Mucosa of descending colon (tissue), 3 donors: ENCODE data around the gene CDC6. TPM values are rescaled to one million over a fixed set of nuclear protein-coding genes. Genes with fewer than 3 reads are reported as not detected.

ENCODE experiments used
- ATAC-seq: fragments of 200-7000 bp; cut with Tn5 transposase; one replicate; pipeline ENCODE4 v1.9.1; 2020; ENCODE audit warnings: mild to moderate bottlenecking, moderate library complexity
- DNase-seq, 3 donors: peaks; one replicate each; pipeline ENCODE4 v3.0.0-alpha.2; 2020
- H3K36me3 ChIP-seq: fragments of 200-600 bp; one replicate; pipeline ENCODE4 v1.8.0; 2021; ENCODE audit warnings: low read depth, mild to moderate bottlenecking
- H3K4me1 ChIP-seq: fragments of 200-600 bp; one replicate; pipeline ENCODE4 v1.8.0; 2021; ENCODE audit warnings: low read depth, mild to moderate bottlenecking
- H3K4me3 ChIP-seq: fragments of 200-600 bp; one replicate; pipeline ENCODE4 v1.8.0; 2021; ENCODE audit warnings: mild to moderate bottlenecking
- H3K9me3 ChIP-seq: fragments of 200-600 bp; one replicate; pipeline ENCODE4 v1.8.0; 2021; ENCODE audit warnings: mild to moderate bottlenecking
- intact Hi-C, 2 donors: fragments of 100-400 bp; cut with DNase I in 1 of 2; cut with micrococcal nuclease in 1 of 2; formaldehyde crosslinking; loops; one replicate each; pipeline versions ENCODE4 v1.11.0 to v1.11.1; 2022; cut with DNase I, micrococcal nuclease
- total RNA-seq, 3 donors: library from RNA; stranded (reverse); fragmentation: NEBNext Ultra II Directional in 2 of 3; extraction: Animal tissue kit (Norgen Biotek cat#: 25700) in 2 of 3; gene quantifications; one replicate each; pipeline versions ENCODE4 v1.2.1 to v1.2.4, GENCODE V29; 2021 to 2023
- TF ChIP-seq, protein P1 (sequence below): fragments of 200-600 bp; IDR thresholded peaks from one replicate; pipeline ENCODE4 v1.8.0; 2022; ENCODE audit warnings: antibody characterized with exemption, mild to moderate bottlenecking
- donor health status: DM: no; HTN: no; CAD: no; lungs with moderate emphysema.
- donor health status: DM: no; HTN: no; CAD: no.
- donor health status: DM: no; HTN: yes; CAD: no.

The CDC6 gene
- total RNA-seq, 3 donors from 2014 or later, result 4.0 to 14.9 (median 7.4) TPM

GRCh38 chr17:40316571-40317344 lies 29.1 kb downstream of the CDC6 start:
- Histone ChIP-seq H3K4me1 (peaks cover 44% of the 10 kb centered on the region), H3K9me3 (no peaks in the 10 kb centered on the region), H3K36me3 (no peaks in the 10 kb centered on the region), H3K4me3 (no peak overlapping the region)
- intact Hi-C loops, result no loop called here
- DNase-seq, result peak in 2 of 3 donors; percentile 79 to 84
- peak; percentile 27 for ATAC-seq
- TF ChIP-seq, protein P1, sequence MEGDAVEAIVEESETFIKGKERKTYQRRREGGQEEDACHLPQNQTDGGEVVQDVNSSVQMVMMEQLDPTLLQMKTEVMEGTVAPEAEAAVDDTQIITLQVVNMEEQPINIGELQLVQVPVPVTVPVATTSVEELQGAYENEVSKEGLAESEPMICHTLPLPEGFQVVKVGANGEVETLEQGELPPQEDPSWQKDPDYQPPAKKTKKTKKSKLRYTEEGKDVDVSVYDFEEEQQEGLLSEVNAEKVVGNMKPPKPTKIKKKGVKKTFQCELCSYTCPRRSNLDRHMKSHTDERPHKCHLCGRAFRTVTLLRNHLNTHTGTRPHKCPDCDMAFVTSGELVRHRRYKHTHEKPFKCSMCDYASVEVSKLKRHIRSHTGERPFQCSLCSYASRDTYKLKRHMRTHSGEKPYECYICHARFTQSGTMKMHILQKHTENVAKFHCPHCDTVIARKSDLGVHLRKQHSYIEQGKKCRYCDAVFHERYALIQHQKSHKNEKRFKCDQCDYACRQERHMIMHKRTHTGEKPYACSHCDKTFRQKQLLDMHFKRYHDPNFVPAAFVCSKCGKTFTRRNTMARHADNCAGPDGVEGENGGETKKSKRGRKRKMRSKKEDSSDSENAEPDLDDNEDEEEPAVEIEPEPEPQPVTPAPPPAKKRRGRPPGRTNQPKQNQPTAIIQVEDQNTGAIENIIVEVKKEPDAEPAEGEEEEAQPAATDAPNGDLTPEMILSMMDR, result no peak

DNA sequence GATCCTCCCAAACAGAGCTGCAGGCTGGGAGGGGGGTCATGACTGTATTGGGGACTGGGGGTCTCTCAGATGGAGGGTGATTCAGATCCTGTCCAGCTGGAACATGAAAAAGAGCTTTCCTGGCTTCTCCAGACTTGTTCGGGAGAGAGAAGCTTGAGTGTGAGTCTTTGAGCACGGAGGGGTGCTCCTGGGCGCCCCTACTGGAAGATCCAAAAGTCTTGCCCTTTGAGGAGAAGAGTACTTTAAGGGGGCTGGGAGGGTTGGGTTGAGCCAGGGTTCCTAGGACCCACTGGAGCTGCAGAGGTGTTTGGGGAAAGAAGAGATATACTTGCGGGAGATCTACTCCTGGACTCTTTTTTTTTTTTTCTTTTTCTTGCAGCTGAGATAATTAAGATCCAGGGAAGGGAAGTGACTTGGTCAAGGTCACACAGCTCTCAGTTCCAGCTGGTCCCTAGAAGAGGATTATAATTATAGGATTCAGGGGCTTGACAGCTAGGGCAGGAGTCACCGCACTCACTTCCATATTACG lies 29.7 kb downstream of the CDC6 start:
- H3K4me3 ChIP-seq, result no peak overlapping the region
- no peaks in the 10 kb centered on the region for H3K36me3 ChIP-seq
- TF ChIP-seq, protein P1, result peak; percentile 40
- intact Hi-C loops, result no loop called here
- H3K9me3 ChIP-seq, result no peaks in the 10 kb centered on the region
- peaks cover 40% of the 10 kb centered on the region for H3K4me1 ChIP-seq
- ATAC-seq, result peak; percentile 41
- DNase-seq, result peak in 2 of 3 donors; percentile 71 to 74

- Histone ChIP-seq H3K9me3 (no peaks in the 10 kb centered on the region), H3K4me3 (peak overlapping the region; percentile 47), H3K4me1 (peaks cover 43% of the 10 kb centered on the region), H3K36me3 (no peaks in the 10 kb centered on the region)
- TF ChIP-seq, protein P1, result no peak
- intact Hi-C loops, result no loop called here
- DNase-seq (peak; percentile 97 to 98 (median 97)), ATAC-seq (peak; percentile 89)
These were observed 30.5 kb downstream of the CDC6 start for GRCh38 chr17:40317880-40318829.

GRCh38 chr17:40318830-40319391 lies 31.2 kb downstream of the CDC6 start:
- no peak overlapping the region for H3K4me3 ChIP-seq
- intact Hi-C loops, result no loop called here
- no peaks in the 10 kb centered on the region for H3K9me3 ChIP-seq
- DNase-seq (peak; percentile 31 to 62 (median 56)), ATAC-seq (no peak)
- no peaks in the 10 kb centered on the region for H3K36me3 ChIP-seq
- H3K4me1 ChIP-seq, result peaks cover 49% of the 10 kb centered on the region
- TF ChIP-seq, protein P1, result no peak
